Calu3 (cell line): ENCODE data around the gene ZBTB16. TPM values are rescaled to one million over a fixed set of nuclear protein-coding genes. Genes with fewer than 3 reads are reported as not detected.

Experiments
- BruUV-seq: library from RNA; stranded (reverse); fragments of 400-500 nt; replicated peaks from 2 replicates; lab custom pipeline; 2021; lab: Mats Ljungman, UMichigan
- CTCF ChIA-PET: fragments of 300-600 bp; sonication (Branson Sonifier 250); formaldehyde crosslinking; loops from one replicate; lab custom pipeline; 2022; ENCODE audit warnings: antibody characterized with exemption; lab: Charles Lee
- DNase-seq: peaks from one replicate; pipeline ENCODE4 v3.0.0; 2022
- H3K27ac Mint-ChIP-seq: one replicate; pipeline ENCODE4 v1.8.0; 2022; ENCODE audit warnings: mixed read lengths; ENCODE audit not compliant: unreplicated experiment
- H3K27me3 Mint-ChIP-seq: one replicate; pipeline ENCODE4 v1.8.0; 2022; ENCODE audit warnings: mixed read lengths; ENCODE audit not compliant: unreplicated experiment
- H3K36me3 Mint-ChIP-seq: one replicate; pipeline ENCODE4 v1.8.0; 2022; ENCODE audit warnings: mild to moderate bottlenecking, moderate library complexity, mixed read lengths; ENCODE audit not compliant: insufficient read depth, unreplicated experiment
- H3K4me1 Mint-ChIP-seq: one replicate; pipeline ENCODE4 v1.8.0; 2022; ENCODE audit warnings: mild to moderate bottlenecking, low read depth, mixed read lengths; ENCODE audit not compliant: unreplicated experiment
- H3K4me3 Mint-ChIP-seq: one replicate; pipeline ENCODE4 v1.8.0; 2022; ENCODE audit warnings: mild to moderate bottlenecking, low read depth, moderate library complexity, mixed read lengths; ENCODE audit not compliant: unreplicated experiment
- H3K9me3 Mint-ChIP-seq: one replicate; pipeline ENCODE4 v1.8.0; 2022; ENCODE audit warnings: low read depth, mixed read lengths; ENCODE audit not compliant: unreplicated experiment
- intact Hi-C: fragments of 100-400 bp; cut with micrococcal nuclease; formaldehyde crosslinking; loops from one replicate; pipeline ENCODE4 v1.10.0; 2022; ENCODE audit not compliant: unreplicated experiment
- total RNA-seq: library from RNA; stranded (reverse); gene quantifications from 2 replicates; pipeline ENCODE4 v1.2.3, GENCODE V29; 2022
- TF ChIP-seq, protein P1 (sequence below): fragments of 200-600 bp; IDR thresholded peaks from one replicate; pipeline ENCODE4 v1.8.0; 2022; ENCODE audit warnings: antibody characterized with exemption; ENCODE audit not compliant: unreplicated experiment

The ZBTB16 gene
- total RNA-seq, 1 experiment from 2014 or later = not detected

DNA sequence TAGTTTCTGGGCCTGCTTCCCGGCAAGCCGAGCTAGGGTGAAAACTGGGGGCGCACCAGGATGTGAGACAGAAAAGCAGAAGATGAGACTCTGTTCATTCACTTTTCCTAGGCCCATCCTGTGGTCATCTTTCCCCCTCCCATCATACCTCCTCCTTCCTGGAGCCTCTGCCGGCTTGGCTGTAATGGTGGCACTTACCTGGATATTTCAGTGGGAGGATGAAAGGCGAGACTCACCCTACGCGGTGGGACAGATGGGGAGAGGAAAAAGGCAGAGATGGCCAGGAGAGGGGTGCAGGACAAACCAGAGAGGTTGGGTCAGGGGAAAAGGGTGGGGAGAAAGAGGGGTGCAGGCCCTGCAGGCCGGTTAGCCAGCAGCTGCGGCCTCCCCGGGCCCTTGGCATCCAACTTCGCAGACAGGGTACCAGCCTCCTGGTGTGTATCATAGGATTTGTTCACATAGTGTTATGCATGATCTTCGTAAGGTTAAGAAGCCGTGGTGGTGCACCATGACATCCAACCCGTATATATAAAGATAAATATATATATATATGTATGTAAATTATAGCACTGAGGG is 195.1 kb downstream of the ZBTB16 start:
- no TSS peak for BruUV-seq
- Mint-ChIP-seq H3K27ac (no peak overlapping the region), H3K4me3 (no peak overlapping the region), H3K4me1 (no peaks in the 10 kb centered on the region), H3K27me3 (peaks cover 62% of the 10 kb centered on the region), H3K36me3 (no peaks in the 10 kb centered on the region), H3K9me3 (no peaks in the 10 kb centered on the region)
- TF ChIP-seq, protein P1, sequence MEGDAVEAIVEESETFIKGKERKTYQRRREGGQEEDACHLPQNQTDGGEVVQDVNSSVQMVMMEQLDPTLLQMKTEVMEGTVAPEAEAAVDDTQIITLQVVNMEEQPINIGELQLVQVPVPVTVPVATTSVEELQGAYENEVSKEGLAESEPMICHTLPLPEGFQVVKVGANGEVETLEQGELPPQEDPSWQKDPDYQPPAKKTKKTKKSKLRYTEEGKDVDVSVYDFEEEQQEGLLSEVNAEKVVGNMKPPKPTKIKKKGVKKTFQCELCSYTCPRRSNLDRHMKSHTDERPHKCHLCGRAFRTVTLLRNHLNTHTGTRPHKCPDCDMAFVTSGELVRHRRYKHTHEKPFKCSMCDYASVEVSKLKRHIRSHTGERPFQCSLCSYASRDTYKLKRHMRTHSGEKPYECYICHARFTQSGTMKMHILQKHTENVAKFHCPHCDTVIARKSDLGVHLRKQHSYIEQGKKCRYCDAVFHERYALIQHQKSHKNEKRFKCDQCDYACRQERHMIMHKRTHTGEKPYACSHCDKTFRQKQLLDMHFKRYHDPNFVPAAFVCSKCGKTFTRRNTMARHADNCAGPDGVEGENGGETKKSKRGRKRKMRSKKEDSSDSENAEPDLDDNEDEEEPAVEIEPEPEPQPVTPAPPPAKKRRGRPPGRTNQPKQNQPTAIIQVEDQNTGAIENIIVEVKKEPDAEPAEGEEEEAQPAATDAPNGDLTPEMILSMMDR = no peak
- intact Hi-C loops = no loop called here
- CTCF ChIA-PET = no interaction called here
- no peak for DNase-seq

DNA sequence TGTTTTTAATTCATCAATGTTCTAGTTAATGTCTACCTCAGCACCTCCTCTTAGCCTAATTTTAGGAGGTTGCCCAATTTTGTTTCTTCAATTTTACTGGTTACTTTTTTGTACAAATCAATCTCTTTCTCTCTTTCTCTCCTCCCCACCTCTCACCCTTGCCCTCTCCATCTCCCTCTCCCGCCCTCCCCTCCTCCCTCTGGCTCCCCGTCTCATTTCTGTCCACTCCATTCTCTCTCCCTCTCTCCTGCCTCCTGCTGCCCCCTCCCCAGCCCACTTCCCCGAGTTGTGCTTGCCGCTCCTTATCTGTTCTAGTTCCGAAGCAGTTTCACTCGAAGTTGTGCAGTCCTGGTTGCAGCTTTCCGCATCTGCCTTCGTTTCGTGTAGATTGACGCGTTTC is 195.8 kb downstream of the ZBTB16 start:
- H3K4me1 Mint-ChIP-seq = no peaks in the 10 kb centered on the region
- CTCF ChIA-PET = no interaction called here
- TF ChIP-seq, protein P1 = no peak
- H3K4me3 Mint-ChIP-seq = no peak overlapping the region
- no peaks in the 10 kb centered on the region for H3K9me3 Mint-ChIP-seq
- no peak for DNase-seq
- intact Hi-C loops = no loop called here
- no peaks in the 10 kb centered on the region for H3K36me3 Mint-ChIP-seq
- H3K27ac Mint-ChIP-seq = no peak overlapping the region
- H3K27me3 Mint-ChIP-seq = peaks cover 68% of the 10 kb centered on the region
- BruUV-seq = no TSS peak

DNA sequence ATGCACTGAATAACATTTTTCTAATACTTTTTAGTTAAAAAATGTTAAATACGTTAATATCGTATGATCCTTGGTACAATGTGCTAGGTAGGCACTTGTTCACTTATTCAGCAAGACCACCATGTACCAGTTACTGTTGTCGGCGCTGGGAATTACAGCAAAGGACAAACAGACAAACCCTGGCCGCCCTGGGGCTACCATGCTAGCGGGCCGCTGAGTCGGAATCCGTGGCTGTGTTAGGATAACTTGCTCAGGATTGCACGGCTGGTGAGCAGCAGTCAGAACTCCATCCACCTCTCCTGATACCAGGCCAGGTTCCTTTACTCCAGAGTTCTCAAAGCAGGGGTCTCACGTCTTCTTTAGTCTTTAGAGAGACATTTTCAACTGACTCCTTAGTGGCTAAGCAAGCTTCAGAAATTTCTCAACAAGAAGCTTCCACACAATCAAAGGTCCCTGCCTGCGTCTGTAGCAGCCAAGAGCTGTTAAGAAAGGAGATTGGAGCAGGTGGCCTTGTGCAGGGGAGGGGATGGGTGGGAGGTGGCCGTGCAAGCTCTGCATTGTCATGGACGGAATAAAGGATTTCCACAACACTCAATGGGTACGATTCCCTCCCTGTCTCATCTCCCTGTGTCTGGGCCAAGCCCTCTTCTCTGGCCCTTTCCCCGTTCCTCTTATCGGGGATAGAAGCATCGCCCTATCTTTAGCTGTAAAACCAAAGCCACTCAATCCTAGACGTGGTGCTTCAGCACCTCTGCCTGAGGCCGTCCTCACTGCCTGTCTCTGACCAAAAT is 196.9 kb downstream of the ZBTB16 start:
- intact Hi-C loops = no loop called here
- no peak overlapping the region for H3K27ac Mint-ChIP-seq

DNA sequence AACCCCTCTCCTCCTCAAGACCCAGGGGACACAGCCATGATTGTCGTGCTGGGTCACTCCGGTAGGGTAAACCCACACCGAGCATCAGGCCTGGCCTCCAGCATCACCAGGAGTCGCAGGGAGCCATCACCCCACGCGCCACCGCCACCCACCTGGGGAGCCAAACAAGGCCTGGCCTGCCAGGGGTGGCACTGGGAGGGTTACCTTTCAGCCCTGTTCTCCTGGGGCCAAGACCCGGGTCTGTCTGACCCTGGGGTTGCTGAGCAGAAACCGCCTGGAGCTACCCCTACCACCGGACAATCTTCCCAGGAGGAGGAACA is 197.4 kb downstream of the ZBTB16 start:
- Mint-ChIP-seq H3K36me3 (no peaks in the 10 kb centered on the region), H3K4me3 (no peak overlapping the region), H3K4me1 (no peaks in the 10 kb centered on the region), H3K27me3 (peaks cover 58% of the 10 kb centered on the region), H3K27ac (no peak overlapping the region), H3K9me3 (no peaks in the 10 kb centered on the region)
- intact Hi-C loops = no loop called here
- no TSS peak for BruUV-seq
- TF ChIP-seq, protein P1 = no peak
- CTCF ChIA-PET = no interaction called here
- DNase-seq = no peak

More for the DNA sequence above, 196.9 kb downstream of the ZBTB16 start:
- Mint-ChIP-seq H3K4me3 (no peak overlapping the region), H3K27me3 (peaks cover 63% of the 10 kb centered on the region), H3K9me3 (no peaks in the 10 kb centered on the region), H3K36me3 (no peaks in the 10 kb centered on the region), H3K4me1 (no peaks in the 10 kb centered on the region)
- BruUV-seq = no TSS peak
- DNase-seq = no peak
- CTCF ChIA-PET = interaction anchor here (0.6 kb wide), 2 partner anchors 53 to 85 kb away, joined by 3 to 4 read pairs; no protein-coding TSS in a partner anchor
- TF ChIP-seq, protein P1 = no peak
